Stimulated activated naive CD8-positive, alpha-beta T cell treated with anti-CD3 and anti-CD28 coated beads, Interleukin-15, Interleukin-2, amounts not matched to agents 100 U/mL and 50 U/mL, for 24 hours (primary cell): ENCODE data around the gene SNAI1.
A peak's percentile ranks its signal among the peaks of the same experiment; 100 is the strongest.
"Not testable (repeated sequence)": the region's sequence is repeated elsewhere in the genome, so short reads cannot be mapped to it uniquely, and the experiment has no call there.

Source experiments
- ATAC-seq: fragments of 150-1000 bp; cut with Tn5 transposase; one replicate; pipeline ENCODE4 v1.10.0; 2021
- DNase-seq: peaks from one replicate; pipeline ENCODE4 v3.0.0; 2021

SNAI1 gene

GRCh38 chr20:49987015-49987867 lies 4.5 kb downstream of the SNAI1 start:
- no peak for DNase-seq
- no peak for ATAC-seq

GRCh38 chr20:49987868-49988690 lies 5.3 kb downstream of the SNAI1 start:
- no peak for ATAC-seq
- no peak for DNase-seq

- ATAC-seq (no peak), DNase-seq (no peak)
These were observed 6.7 kb downstream of the SNAI1 start for GRCh38 chr20:49989234-49990065.

GRCh38 chr20:49990271-49990720 lies 7.5 kb downstream of the SNAI1 start:
- DNase-seq (no peak), ATAC-seq (no peak)

GRCh38 chr20:49993301-49993751 lies 10.5 kb downstream of the SNAI1 start:
- DNase-seq (no peak), ATAC-seq (no peak)

GRCh38 chr20:49995586-49995985 lies 12.8 kb downstream of the SNAI1 start:
- no peak for DNase-seq
- ATAC-seq: no peak

GRCh38 chr20:49998478-49999188 lies 15.9 kb downstream of the SNAI1 start:
- not testable (repeated sequence) for ATAC-seq, DNase-seq

GRCh38 chr20:49999329-49999728 lies 16.5 kb downstream of the SNAI1 start:
- peak; percentile 89 for ATAC-seq
- DNase-seq: peak; percentile 76

- not testable (repeated sequence) for DNase-seq, ATAC-seq
These were observed 17.9 kb downstream of the SNAI1 start for GRCh38 chr20:50000548-50001222.

GRCh38 chr20:50001784-50002311 lies 19.1 kb downstream of the SNAI1 start:
- peak; percentile 39 for DNase-seq
- ATAC-seq: peak; percentile 72

GRCh38 chr20:50003253-50003656 lies 20.5 kb downstream of the SNAI1 start:
- ATAC-seq: peak; percentile 12
- DNase-seq: no peak

GRCh38 chr20:50004229-50004628 lies 21.4 kb downstream of the SNAI1 start:
- DNase-seq: no peak
- no peak for ATAC-seq

- ATAC-seq (no peak), DNase-seq (no peak)
These were observed 22.7 kb downstream of the SNAI1 start for GRCh38 chr20:50005471-50005981.

- DNase-seq (no peak), ATAC-seq (no peak)
These were observed 24.6 kb downstream of the SNAI1 start for GRCh38 chr20:50007369-50007768.

GRCh38 chr20:50008007-50008406 lies 25.2 kb downstream of the SNAI1 start:
- ATAC-seq (no peak), DNase-seq (no peak)

- ATAC-seq (no peak), DNase-seq (no peak)
These were observed 27.0 kb downstream of the SNAI1 start for GRCh38 chr20:50009521-50010454.

GRCh38 chr20:50011597-50011996 lies 28.8 kb downstream of the SNAI1 start:
- not testable (repeated sequence) for ATAC-seq, DNase-seq

GRCh38 chr20:50012282-50013263 lies 29.8 kb downstream of the SNAI1 start:
- peak; percentile 26 for ATAC-seq
- DNase-seq: no peak
